Measurements from ENCODE around the gene MUC21. TPM values are rescaled to one million over a fixed set of nuclear protein-coding genes. Genes with fewer than 3 reads are reported as not detected.

MUC21 gene
- total and polyA plus RNA-seq, 9 of the 15 experiments (the other 6 are each of a cell fraction or from before 2014, with no cell fraction given), result not detected

GRCh38 chr6:30955367-30956042 lies 28.0 kb upstream of the MUC21 start (continued):
- TF ChIP-seq ETV6 (IDR thresholded peaks at IDR 0.05; ENCODE audit: borderline replicate concordance in 1 of 2, low read depth in 2 of 2, low read length in 1 of 2) (no peak), ETV6 (CRISPR knock-in tag; IDR thresholded peaks at IDR 0.05; ENCODE audit: borderline replicate concordance) (no peak), MBD1 (CRISPR knock-in tag; IDR thresholded peaks at IDR 0.05) (no peak), ZNF175 (CRISPR knock-in tag; IDR thresholded peaks at IDR 0.05; ENCODE audit: low read depth) (no peak), ZNF143 (CRISPR knock-in tag; IDR thresholded peaks at IDR 0.05) (0 out of 2 replicates have a peak, but pooled peaks have one; percentile 35), KDM4B (IDR thresholded peaks at IDR 0.05; ENCODE audit: borderline replicate concordance in 2 of 2, low read depth in 1 of 2) (peak in 1 of 2 experiments; percentile 88; a peak in 1 of 4 replicates), PHTF2 (CRISPR knock-in tag; IDR thresholded peaks at IDR 0.05) (no peak), KHSRP (IDR thresholded peaks at IDR 0.05) (no peak), NCOA6 (IDR thresholded peaks at IDR 0.05) (0 out of 2 replicates have a peak, but pooled peaks have one; percentile 44), NFYB (IDR thresholded peaks at IDR 0.05; ENCODE audit: extremely low read depth, insufficient read length) (no peak), CHD2 (IDR thresholded peaks at IDR 0.05; ENCODE audit: low read depth, low read length) (no peak), REST (IDR thresholded peaks at IDR 0.05; ENCODE audit: borderline replicate concordance) (no peak; the same call in 1 of the 2 replicates), REST (CRISPR knock-in tag; IDR thresholded peaks at IDR 0.05; ENCODE audit: low read depth) (no peak), NFIC (IDR thresholded peaks at IDR 0.05) (0 out of 2 replicates have a peak, but pooled peaks have one; percentile 39), DLX4 (CRISPR knock-in tag; IDR thresholded peaks at IDR 0.05) (no peak), CC2D1A (IDR thresholded peaks at IDR 0.05) (no peak), CHD1 (IDR thresholded peaks at IDR 0.05; ENCODE audit: low read length) (no peak), PHB2 (IDR thresholded peaks at IDR 0.05; ENCODE audit: low read depth) (no peak), MIER1 (IDR thresholded peaks at IDR 0.05; ENCODE audit: low read depth) (no peak), ZNF445 (CRISPR knock-in tag; IDR thresholded peaks at IDR 0.05; ENCODE audit: low read depth) (no peak)
